ENCODE measurements around the gene CDC27. TPM values are rescaled to one million over a fixed set of nuclear protein-coding genes. Genes with fewer than 3 reads are reported as not detected.

Gene CDC27
- total and polyA plus RNA-seq, 2 of the 4 experiments (the other 2 are of a cell fraction) = 47.7 to 190 TPM

- Histone ChIP-seq H4K5ac (ENCODE audit: low read depth, low read length) (peak overlapping the region; percentile 53; the same call in 1 of the 2 replicates), H4K8ac (ENCODE audit: low read depth in 2 of 2, low read length in 2 of 2) (peak overlapping the region; percentile 26 to 75; a peak in 3 of 4 replicates), H3K9me3 (ENCODE audit: control insufficient read depth, insufficient read depth, low read length) (no peaks in the 10 kb centered on the region), H2BK5ac (ENCODE audit: low read depth, low read length, poor library complexity, severe bottlenecking) (peak overlapping the region; percentile 75), H3K79me1 (ENCODE audit: low read depth in 1 of 2, low read length in 2 of 2) (peaks cover 0 to 15% of the 10 kb centered on the region in 2 experiments; a peak in 2 of 4 replicates), H3K9me1 (ENCODE audit: insufficient read depth, low read length) (peaks cover under 1% of the 10 kb centered on the region; the same call in 1 of the 2 replicates), H3K36me3 (ENCODE audit: control insufficient read depth, insufficient read depth, low read length) (no peaks in the 10 kb centered on the region), H3K14ac (replicated peaks; ENCODE audit: low read depth, low read length) (peak overlapping the region; percentile 71), H3K18ac (ENCODE audit: low read depth, low read length) (no peak overlapping the region; the same call in 1 of the 2 replicates), H3K4ac (ENCODE audit: low read depth, low read length) (peak overlapping the region; percentile 39; the same call in 1 of the 2 replicates), H2BK20ac (ENCODE audit: low read depth, low read length) (no peak overlapping the region), H4K20me1 (ENCODE audit: insufficient read depth, low read length) (peaks cover 32% of the 10 kb centered on the region), H3K27ac (ENCODE audit: insufficient read depth, low read length) (peak overlapping the region; percentile 14), H2AK9ac (replicated peaks; ENCODE audit: low read depth, low read length, poor library complexity) (no peak overlapping the region), H3K27me3 (ENCODE audit: control insufficient read depth, insufficient read depth, low read length) (no peaks in the 10 kb centered on the region), H2AK5ac (ENCODE audit: low read depth, low read length) (no peak overlapping the region), H2BK120ac (ENCODE audit: low read depth, low read length) (peak overlapping the region; percentile 53; the same call in 1 of the 2 replicates), H2AFZ (replicated peaks; ENCODE audit: low read length, poor library complexity) (peak overlapping the region; percentile 71), H3K4me2 (ENCODE audit: low read depth, low read length) (peak overlapping the region; percentile 84), H3K56ac (ENCODE audit: extremely low read depth, insufficient read depth, low read length) (peak overlapping the region; percentile 73), H3K23ac (ENCODE audit: low read depth, low read length) (peak overlapping the region; percentile 46; the same call in 1 of the 2 replicates), H3K4me1 (ENCODE audit: control insufficient read depth, insufficient read depth, low read length) (no peaks in the 10 kb centered on the region), H2BK15ac (ENCODE audit: low read depth, low read length) (peak overlapping the region; percentile 67; the same call in 1 of the 3 replicates), H3K4me3 (ENCODE audit: insufficient read depth, low read depth, low read length) (peak overlapping the region; percentile 51), H4K91ac (ENCODE audit: insufficient read depth, low read depth, low read length) (peak overlapping the region; percentile 26; the same call in 1 of the 2 replicates), H3K9ac (ENCODE audit: low read depth, low read length) (peak overlapping the region; percentile 59; the same call in 1 of the 2 replicates)
- intact Hi-C loops (cut with micrococcal nuclease) (loop anchor here (5.0 kb wide), 1 partner anchor 128 kb away; no protein-coding TSS in a partner anchor), in situ Hi-C loops (cut with MboI; ENCODE audit: low sequenced_read_pairs) (no loop called here), dilution Hi-C loops (cut with HindIII; ENCODE audit: low sequenced_read_pairs, unreplicated experiment) (no loop called here)
- TF ChIP-seq, protein P1, sequence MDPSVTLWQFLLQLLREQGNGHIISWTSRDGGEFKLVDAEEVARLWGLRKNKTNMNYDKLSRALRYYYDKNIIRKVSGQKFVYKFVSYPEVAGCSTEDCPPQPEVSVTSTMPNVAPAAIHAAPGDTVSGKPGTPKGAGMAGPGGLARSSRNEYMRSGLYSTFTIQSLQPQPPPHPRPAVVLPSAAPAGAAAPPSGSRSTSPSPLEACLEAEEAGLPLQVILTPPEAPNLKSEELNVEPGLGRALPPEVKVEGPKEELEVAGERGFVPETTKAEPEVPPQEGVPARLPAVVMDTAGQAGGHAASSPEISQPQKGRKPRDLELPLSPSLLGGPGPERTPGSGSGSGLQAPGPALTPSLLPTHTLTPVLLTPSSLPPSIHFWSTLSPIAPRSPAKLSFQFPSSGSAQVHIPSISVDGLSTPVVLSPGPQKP (IDR thresholded peaks at IDR 0.05; ENCODE audit: borderline replicate concordance, low read depth, low read length) = no peak
- ChIA-PET POLR2A (ENCODE audit: unreplicated experiment) (interaction anchor here (0.8 kb wide), 1 partner anchor 17 kb away, joined by 3 read pairs; no protein-coding TSS in a partner anchor), CTCF (no interaction called here)
- ATAC-seq (ENCODE audit: low read depth) (peak; percentile 6), DNase-seq (no peak)
- BruUV-seq (replicated peaks) = no TSS peak
- no CpG with 5 or more reads among the region's 5 CpGs for WGBS, 2 experiments (ENCODE audit: extremely low coverage in 2 of 2, insufficient read length in 1 of 2)
Measured at GRCh38 chr17:47189732-47190237, 690 bp upstream of the CDC27 start.
